ENCODE results near the gene H1-8. TPM values are rescaled to one million over a fixed set of nuclear protein-coding genes. Genes with fewer than 3 reads are reported as not detected.

The H1-8 gene
- total RNA-seq, 1 experiment from 2014 or later: not detected

- Histone ChIP-seq H3K14ac (ENCODE audit: insufficient read depth, low read length) (no peak overlapping the region; the same call in 1 of the 2 replicates), H2BK20ac (ENCODE audit: low read depth, low read length, poor library complexity, severe bottlenecking) (no peak overlapping the region), H3K27me3 (ENCODE audit: insufficient read depth, low read length) (no peaks in the 10 kb centered on the region), H3T11ph (ENCODE audit: low read length) (no peak overlapping the region), H3K4me1 (ENCODE audit: insufficient read depth, low read length) (no peaks in the 10 kb centered on the region; the same call in 1 of the 2 replicates), H3K4ac (ENCODE audit: low read depth, low read length) (no peak overlapping the region), H3K23ac (ENCODE audit: insufficient read length, low read depth, low read length) (no peak overlapping the region), H2AK5ac (ENCODE audit: insufficient read length, low read length) (no peak overlapping the region), H2BK120ac (ENCODE audit: low read depth, low read length, poor library complexity, severe bottlenecking) (no peak overlapping the region), H4K8ac (replicated peaks; ENCODE audit: insufficient read length, low read depth, low read length) (no peak overlapping the region), H2AFZ (ENCODE audit: low read length) (no peak overlapping the region), H2BK5ac (ENCODE audit: insufficient read length, low read length) (no peak overlapping the region), H3K18ac (ENCODE audit: insufficient read length, low read depth, low read length) (no peak overlapping the region), H4K20me1 (ENCODE audit: control insufficient read depth, insufficient read depth, insufficient read length) (no peaks in the 10 kb centered on the region), H3K9ac (ENCODE audit: extremely low read depth, insufficient read length, low read length) (no peak overlapping the region), H3K79me2 (ENCODE audit: insufficient read depth, low read length) (no peaks in the 10 kb centered on the region), H2BK12ac (ENCODE audit: insufficient read length, low read depth, low read length) (no peak overlapping the region), H3K9me3 (ENCODE audit: control insufficient read depth, low read depth, low read length) (no peaks in the 10 kb centered on the region), H4K5ac (ENCODE audit: insufficient read length, low read depth, low read length) (no peak overlapping the region), H4K91ac (ENCODE audit: insufficient read length, low read depth, low read length) (no peak overlapping the region), H3K79me1 (ENCODE audit: insufficient read depth, low read depth, low read length, poor library complexity, severe bottlenecking) (no peaks in the 10 kb centered on the region), H2BK15ac (ENCODE audit: low read depth, low read length) (no peak overlapping the region), H3K23me2 (ENCODE audit: insufficient read length, low read depth, low read length, poor library complexity, severe bottlenecking) (no peaks in the 10 kb centered on the region), H3K56ac (ENCODE audit: insufficient read length, low read depth, low read length) (no peak overlapping the region), H3K27ac (ENCODE audit: insufficient read length, low read depth, low read length) (no peak overlapping the region), H3K4me2 (ENCODE audit: insufficient read depth, insufficient read length, low read length) (no peak overlapping the region)
- Mint-ChIP-seq H3K9me3 (no peaks in the 10 kb centered on the region), H3K4me3 (no peak overlapping the region), H3K4me1 (peaks cover 18 to 44% of the 10 kb centered on the region in 2 experiments), H3K27ac (no peak overlapping the region; a peak in 1 of 7 replicates), H3K27me3 (ENCODE audit: low read depth) (no peaks in the 10 kb centered on the region; the same call in 1 of the 2 replicates), H3K36me3 (ENCODE audit: insufficient read depth in 1 of 3, low read depth in 3 of 3) (peaks cover 0 to 30% (median 3%) of the 10 kb centered on the region in 3 experiments; a peak in 2 of 7 replicates)
- no peak for DNase-seq
- no peak for TF ChIP-seq CTCF (conservative IDR thresholded peaks at IDR 0.05)
- WGBS (ENCODE audit: extremely low coverage, insufficient read length, low lambda C conversion rate): no CpG with 5 or more reads among the region's 11 CpGs
Observed at GRCh38 chr3:129558772-129559564, 16.0 kb downstream of the H1-8 start.

Measured in H9 (cell line).